Hypothalamus (tissue), 51 donors: ENCODE data around the gene CD81.

ENCODE experiments used
- DNase-seq, 51 donors: peaks; one replicate each; lab custom pipeline; 2025; lab: John Stamatoyannopoulos, UW

The CD81 gene

DNA sequence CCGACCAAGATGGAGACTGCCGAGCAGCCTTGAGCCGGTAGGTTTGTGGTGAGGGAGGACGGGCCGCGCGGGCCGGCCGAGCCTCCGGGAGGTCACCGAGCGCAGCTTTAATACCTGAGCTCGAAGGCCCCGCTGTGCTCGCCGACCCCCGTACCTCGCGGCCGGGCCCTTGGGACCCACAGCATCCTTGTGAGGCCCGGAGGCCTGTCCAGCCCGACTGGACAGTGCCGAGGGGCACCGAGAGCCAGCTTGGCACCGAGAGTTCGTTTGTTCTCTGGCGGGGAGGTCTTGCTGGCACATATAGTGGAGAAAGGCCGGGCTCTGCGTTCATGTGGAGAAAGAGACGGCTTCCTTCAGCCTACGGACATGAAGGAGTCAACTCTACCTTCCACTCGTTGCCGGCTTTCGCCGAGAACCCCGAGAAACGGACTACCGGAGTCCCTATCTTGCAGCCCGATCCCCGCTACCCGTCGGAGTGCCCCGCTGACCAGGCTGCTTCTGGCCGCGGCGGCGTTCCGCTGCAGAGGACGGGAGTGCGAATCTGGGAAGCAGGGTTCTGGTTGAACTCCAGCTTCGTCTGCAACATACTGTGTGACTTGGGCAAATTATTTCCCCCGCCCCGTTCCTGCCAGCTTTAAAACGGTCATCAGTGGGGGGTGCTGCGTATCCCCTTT lies 23.8 kb downstream of the CD81 start:
- DNase-seq: peak in 2 of 51 donors; percentile 42 to 57

GRCh38 chr11:2401436-2401984 lies 24.4 kb downstream of the CD81 start:
- no peak for DNase-seq

GRCh38 chr11:2402106-2402505 lies 25.0 kb downstream of the CD81 start:
- DNase-seq: no peak

- no peak for DNase-seq
These were observed 26.0 kb downstream of the CD81 start for GRCh38 chr11:2402890-2403645.

DNA sequence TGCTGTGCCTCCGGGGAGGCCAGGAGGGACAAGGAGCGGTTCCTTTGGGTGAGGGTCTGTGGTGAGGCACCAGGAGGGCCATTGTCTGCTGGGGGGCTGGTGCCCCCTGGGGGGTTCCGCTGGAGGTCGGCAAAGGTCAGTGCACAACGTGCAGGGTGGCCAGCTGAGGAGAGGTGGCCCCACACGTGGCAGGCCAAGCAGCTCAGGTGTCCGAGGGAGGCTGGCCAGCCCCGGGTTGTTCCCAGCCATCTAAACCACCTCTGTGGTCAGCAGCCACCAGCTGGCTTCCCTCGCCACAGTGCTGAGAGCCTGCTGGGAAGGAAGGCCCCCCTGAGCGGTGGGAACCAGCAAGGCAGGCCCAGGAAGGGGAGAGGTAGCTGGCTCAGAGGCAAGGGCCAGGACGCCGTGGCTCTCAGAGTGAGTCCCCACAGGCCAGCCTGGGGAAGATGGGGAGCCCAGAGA lies 27.7 kb downstream of the CD81 start:
- no peak for DNase-seq

GRCh38 chr11:2406451-2406850 lies 29.3 kb downstream of the CD81 start:
- no peak for DNase-seq

DNA sequence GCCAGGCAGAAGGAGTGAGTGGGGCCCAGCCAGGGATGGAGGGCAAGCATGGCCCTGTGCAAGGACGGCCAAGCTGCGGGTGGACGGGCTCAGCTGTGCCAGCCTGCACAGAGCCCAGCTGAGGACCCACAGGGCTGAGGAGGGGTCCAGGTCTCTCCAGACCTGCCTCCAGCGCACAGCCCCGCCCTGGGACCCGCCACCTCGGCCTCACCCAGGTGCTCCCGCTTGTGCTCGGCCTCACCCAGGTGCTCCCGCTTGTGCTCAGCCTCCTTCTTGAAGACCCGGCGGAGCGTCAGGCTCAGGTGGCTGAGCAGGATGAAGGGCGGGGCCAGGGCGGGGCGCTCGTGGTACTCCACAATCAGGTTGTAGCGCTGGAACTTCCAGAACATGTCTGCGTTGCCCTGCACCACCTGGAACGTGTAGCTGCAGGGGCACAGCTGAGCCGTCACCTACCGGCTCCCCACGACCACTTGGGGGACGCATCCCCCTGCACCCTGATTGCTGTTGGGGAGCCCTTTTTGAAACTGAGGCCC lies 29.8 kb downstream of the CD81 start:
- no peak for DNase-seq

DNA sequence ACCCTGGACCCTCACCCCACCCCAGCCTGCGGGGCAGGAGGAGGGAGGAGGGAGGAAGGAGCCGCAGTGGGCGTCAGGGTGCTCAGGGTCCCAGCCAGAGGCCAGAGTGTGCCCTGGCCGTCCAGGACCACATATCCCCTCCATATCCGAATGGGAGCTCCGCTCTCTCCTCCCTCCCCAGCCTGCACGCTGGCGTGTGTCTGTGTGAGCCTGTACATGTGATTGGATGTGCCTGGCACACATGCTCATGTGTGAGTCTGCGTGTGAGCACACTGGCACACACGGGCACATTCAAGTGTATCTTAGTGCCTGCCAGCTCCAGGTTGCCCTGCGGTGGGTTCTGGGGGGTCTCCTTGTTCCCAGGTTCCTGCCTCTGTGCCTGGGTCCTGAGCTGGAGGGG lies 31.6 kb downstream of the CD81 start:
- DNase-seq: no peak

GRCh38 chr11:2409126-2409525 lies 32.0 kb downstream of the CD81 start:
- DNase-seq: no peak

DNA sequence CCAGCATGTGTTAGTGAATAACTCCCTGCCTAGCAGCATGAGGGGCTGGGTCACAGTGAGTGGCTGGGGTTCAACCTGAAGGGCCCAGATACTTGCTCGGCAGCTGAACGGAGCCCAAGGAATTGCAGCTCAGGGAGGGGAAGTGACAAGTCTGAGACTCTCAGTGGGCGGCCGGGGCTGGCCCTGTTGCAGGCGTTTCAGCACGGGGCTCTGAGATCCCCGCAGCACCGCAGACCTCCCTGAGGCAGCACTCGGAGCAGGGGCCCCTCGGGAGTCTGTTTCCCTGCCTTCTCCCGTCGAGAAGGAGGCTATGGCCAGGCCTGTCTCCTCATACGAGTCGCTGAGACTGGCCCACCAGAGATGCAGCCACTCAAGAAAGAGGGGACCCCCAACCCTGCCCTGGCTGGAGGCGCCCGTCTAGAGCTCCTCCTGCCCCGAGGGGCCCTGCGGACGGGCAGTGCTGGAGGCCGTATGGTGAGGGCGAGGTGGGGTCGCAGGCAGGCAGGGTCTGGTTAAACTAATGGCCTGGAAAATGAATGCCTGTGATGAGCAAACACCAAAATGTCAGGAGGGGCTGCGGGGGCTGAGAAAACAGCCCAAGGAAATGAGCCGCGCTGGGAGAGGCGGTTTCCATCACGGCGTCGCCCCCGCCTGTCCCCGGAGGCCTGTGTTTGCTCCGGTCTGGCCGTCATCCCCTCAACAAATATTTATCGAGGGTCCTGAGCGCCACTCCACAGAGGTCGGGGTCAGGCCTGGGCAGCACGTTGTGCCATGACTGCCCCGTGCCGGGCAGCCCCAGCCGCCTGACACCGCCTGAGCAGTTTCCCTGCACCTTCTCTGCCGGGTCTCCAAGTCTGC lies 32.7 kb downstream of the CD81 start:
- no peak for DNase-seq

- no peak for DNase-seq
These were observed 33.5 kb downstream of the CD81 start for GRCh38 chr11:2410616-2411015.

GRCh38 chr11:2411446-2412305 lies 34.6 kb downstream of the CD81 start:
- no peak for DNase-seq

DNA sequence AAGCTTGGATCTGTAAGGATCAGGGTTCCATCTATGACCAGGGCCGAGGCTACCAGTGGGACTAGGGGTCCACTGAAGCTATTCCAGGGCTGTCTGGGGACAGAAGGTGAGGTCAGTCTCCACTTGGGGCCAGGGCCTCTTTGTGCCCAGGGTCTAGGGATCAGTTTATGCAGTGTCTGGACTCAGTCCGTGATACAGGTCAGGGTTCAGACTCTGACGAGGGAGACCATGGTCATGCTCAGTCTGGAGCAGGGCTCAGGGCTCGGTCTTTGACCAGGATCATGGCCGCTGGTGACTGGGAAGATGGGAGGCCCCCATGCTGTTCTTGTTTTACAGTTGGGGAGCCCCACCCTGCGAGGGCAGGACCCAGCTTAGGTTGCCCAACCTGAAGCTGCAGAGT lies 35.2 kb downstream of the CD81 start:
- no peak for DNase-seq

- no peak for DNase-seq
These were observed 36.9 kb downstream of the CD81 start for GRCh38 chr11:2413742-2414579.

DNA sequence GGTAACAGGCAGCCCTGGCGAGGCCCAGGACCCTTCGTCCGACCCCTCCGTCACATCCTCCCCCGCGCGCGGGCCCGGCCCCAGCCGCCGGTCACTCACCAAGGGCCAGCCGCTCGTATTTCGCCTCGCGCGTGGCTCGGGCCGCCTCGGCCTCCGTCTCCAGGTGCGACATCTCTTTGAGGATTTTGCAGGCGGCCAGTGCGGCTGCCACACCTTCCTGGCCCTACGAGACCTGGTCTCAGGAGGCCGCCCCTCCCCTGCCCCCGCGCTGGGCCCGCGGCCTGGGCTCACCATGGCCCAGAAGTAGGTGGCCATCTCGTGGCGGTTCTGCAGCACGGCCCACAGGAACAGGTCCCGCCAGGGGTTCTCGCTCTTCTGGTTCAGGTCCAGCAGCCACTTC lies 37.5 kb downstream of the CD81 start:
- no peak for DNase-seq

DNA sequence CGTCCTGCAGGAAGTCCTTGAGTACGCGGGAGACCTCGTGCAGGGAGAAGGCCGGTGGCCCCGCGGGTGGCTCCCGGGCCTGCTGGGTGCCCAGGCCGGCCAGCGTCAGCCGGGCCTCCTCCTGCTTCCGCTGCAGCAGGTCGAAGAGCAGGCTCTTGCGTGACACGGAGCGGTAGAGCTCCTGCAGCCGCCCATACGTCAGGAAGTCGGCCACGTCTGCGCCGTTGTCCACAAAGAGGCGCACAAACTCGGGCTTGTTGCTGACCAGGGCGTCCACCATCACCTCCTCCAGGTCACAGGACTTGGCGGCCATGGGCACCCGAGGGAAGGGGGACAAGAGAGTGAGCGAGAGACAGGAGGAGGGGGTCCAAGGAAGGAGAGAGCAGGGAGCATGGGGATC lies 38.1 kb downstream of the CD81 start:
- no peak for DNase-seq

DNA sequence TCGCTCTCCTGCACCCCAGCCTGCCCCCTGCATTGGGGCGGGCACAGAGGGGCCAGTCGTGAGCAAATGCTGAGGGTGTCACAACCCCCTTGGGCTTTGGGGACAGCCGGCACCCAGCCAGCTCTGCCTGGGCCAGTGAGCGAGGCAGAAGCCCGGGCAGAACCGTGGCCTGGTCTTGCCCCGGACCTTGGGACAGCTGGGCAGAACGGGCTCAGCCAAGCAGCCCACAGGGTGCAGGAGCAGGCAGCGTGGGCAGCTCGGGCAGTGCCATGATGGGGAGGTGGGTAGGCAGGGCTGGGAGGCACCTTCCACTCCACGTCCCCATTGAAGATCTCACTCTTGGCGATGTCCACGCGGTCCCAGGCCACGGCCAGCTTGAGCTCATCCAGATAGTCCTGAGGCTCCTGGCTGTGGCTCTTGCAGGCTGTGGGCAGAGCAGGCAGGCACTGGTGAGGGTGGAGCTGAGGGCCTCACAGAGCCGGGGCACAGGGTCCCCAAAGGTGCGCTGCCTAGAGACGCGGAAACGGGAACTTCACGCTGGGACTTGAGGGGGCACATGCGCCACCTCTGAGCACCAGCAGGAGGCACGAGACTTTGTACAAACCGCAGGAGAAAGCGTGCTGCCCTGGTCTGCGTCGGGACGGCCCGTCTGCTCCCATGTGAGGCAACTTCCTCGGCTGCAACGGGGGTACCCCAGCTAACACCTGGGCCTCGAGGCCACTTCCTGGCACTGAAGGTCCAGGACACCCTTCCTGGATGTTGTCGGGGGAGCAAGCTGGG lies 38.7 kb downstream of the CD81 start:
- DNase-seq: no peak

DNA sequence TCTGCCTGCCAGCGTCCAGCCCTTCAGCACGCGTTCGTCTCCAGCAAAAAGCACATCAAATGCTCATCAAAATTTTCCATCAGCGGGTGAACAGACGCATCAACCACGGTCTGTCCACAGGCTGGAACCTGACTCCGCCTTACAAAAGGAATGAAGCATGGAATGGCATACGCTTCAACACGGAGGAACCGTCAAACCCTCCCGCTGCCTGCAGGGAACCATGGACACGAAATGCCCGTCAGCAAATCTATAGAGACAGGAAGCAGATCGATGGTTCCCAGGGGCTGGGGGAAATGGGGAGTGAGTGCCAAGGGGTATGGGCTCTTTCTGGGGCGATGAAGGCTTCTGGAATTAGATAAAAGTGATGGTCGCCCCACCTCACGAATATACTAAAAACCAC lies 39.7 kb downstream of the CD81 start:
- DNase-seq: no peak
